Measurements from ENCODE around the gene RASA1. TPM values are rescaled to one million over a fixed set of nuclear protein-coding genes. Genes with fewer than 3 reads are reported as not detected.

RASA1 gene
- total RNA-seq, 2 donors from 2014 or later: 34.8 to 37.0 TPM

DNA sequence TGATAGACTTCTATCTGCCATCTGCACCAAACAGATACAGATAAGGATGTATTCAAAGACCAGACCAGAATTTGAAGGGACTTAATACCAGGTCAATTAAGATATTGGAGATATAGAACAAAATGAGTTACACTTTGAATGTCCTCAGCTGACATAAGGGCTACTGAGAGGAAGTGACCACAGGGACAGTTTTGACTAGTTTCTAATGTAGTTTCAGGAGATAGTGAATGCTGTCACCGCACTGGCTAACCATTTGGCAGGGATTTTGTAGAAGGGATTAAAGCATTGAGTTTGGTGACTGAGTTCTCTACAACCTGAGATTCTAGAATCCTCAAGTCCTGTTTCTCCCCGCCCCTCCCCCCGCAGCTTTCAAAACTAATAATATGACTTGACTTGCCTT, 122.4 kb downstream of the RASA1 start:
- no peak for ATAC-seq (ENCODE audit: insufficient number of reproducible peaks, low FRiP score, low read depth)
- H3K27me3 ChIP-seq (replicated peaks; ENCODE audit: insufficient read depth): no peaks in the 10 kb centered on the region
- H3K9me3 ChIP-seq: no peaks in the 10 kb centered on the region
- DNase-seq (ENCODE audit: low spot score): no peak
- no peak overlapping the region for H3K27ac ChIP-seq
- peaks cover 11% of the 10 kb centered on the region for H3K36me3 ChIP-seq
- TF ChIP-seq, protein P1, sequence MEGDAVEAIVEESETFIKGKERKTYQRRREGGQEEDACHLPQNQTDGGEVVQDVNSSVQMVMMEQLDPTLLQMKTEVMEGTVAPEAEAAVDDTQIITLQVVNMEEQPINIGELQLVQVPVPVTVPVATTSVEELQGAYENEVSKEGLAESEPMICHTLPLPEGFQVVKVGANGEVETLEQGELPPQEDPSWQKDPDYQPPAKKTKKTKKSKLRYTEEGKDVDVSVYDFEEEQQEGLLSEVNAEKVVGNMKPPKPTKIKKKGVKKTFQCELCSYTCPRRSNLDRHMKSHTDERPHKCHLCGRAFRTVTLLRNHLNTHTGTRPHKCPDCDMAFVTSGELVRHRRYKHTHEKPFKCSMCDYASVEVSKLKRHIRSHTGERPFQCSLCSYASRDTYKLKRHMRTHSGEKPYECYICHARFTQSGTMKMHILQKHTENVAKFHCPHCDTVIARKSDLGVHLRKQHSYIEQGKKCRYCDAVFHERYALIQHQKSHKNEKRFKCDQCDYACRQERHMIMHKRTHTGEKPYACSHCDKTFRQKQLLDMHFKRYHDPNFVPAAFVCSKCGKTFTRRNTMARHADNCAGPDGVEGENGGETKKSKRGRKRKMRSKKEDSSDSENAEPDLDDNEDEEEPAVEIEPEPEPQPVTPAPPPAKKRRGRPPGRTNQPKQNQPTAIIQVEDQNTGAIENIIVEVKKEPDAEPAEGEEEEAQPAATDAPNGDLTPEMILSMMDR (IDR thresholded peaks at IDR 0.05): no peak
- peaks cover 17 to 46% of the 10 kb centered on the region in 2 donors for H3K4me1 ChIP-seq (ENCODE audit: control insufficient read depth in 1 of 2, low read depth in 2 of 2)
- no peak overlapping the region for H3K4me3 ChIP-seq

DNA sequence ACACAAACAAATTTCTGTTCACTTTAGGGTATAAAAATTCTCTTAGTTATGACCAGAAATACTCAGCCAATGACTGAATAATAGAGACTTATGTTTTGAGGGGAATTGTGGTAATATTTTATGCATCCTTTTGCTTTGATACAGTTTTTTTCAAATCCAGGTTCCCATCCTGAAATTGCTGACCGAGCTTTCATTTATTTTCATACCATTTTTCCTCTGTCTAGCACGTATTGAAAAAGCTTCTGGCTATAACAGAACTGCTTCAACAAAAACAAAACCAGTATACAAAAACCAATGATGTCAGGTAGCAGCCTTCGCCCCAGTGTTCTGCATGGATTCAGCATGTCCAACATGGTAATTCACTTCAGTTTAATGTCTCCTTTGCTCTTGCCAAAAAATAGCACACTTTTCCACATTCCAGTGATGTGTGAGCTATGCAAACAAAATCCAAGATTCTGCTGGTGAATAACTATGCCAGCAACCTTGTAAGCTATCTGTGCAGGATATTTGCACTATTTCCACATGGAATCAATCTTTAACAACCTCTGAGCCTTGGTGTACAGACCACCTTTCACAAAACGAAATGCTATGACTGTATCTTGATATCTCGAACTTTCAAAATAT, 123.0 kb downstream of the RASA1 start:
- H3K36me3 ChIP-seq: peaks cover 11% of the 10 kb centered on the region
- TF ChIP-seq, protein P1 (IDR thresholded peaks at IDR 0.05): no peak

DNA sequence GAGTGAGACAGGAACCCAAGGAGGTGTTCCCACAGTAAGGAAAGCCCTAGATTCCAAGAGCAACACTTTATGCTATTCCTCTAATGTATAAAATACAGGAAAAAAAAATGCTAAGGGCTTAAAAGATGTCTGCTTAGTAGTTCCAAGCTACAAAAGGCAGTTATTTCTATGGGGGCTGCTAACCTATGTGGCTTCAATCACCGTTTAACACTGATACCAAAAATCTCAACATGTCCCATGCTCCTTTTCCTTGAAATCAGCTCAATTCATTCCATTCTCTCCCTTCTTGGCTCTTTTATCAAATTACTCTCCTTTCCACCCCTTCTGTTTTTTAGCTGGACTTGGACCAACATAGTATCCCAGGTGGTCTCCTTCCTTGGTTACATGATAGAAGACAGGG, 124.5 kb downstream of the RASA1 start:
- no peak overlapping the region for H3K4me3 ChIP-seq
- H3K36me3 ChIP-seq: peaks cover 11% of the 10 kb centered on the region
- ATAC-seq (ENCODE audit: insufficient number of reproducible peaks, low FRiP score, low read depth): no peak
- H3K27me3 ChIP-seq (replicated peaks; ENCODE audit: insufficient read depth): no peaks in the 10 kb centered on the region
- peak overlapping the region; percentile 51 to 52 for H3K27ac ChIP-seq
- H3K9me3 ChIP-seq: no peaks in the 10 kb centered on the region
- DNase-seq (ENCODE audit: low spot score): no peak
- TF ChIP-seq, protein P1 (IDR thresholded peaks at IDR 0.05): no peak
- peaks cover 17 to 46% of the 10 kb centered on the region in 2 donors for H3K4me1 ChIP-seq (ENCODE audit: control insufficient read depth in 1 of 2, low read depth in 2 of 2)

More for the DNA sequence above, 123.0 kb downstream of the RASA1 start:
- Histone ChIP-seq H3K9me3 (no peaks in the 10 kb centered on the region), H3K4me3 (no peak overlapping the region), H3K27ac (no peak overlapping the region), H3K27me3 (replicated peaks; ENCODE audit: insufficient read depth) (no peaks in the 10 kb centered on the region), H3K4me1 (ENCODE audit: control insufficient read depth in 1 of 2, low read depth in 2 of 2) (peaks cover 17 to 46% of the 10 kb centered on the region in 2 donors)
- DNase-seq (ENCODE audit: low spot score) (no peak), ATAC-seq (ENCODE audit: insufficient number of reproducible peaks, low FRiP score, low read depth) (no peak)

DNA sequence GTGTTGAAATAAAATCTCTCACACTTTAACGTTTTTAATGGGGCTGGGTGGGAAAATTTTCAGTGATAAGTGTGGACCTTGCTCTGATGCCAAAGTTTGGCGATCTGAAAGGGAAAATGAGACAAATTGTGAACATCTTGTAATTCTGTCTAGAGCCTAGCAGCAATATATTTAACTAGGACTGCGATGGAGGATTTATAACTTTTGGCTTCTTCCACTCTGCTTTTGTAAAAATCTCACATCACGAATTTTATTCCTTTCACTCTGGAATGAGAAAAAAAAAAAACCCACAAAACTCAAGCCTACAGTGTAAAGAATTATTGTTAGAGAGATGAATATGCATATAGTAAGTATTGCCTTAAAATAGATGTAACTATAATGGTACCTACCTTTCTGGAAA, 125.1 kb downstream of the RASA1 start:
- Histone ChIP-seq H3K27me3 (replicated peaks; ENCODE audit: insufficient read depth) (no peaks in the 10 kb centered on the region), H3K4me1 (ENCODE audit: control insufficient read depth in 1 of 2, low read depth in 2 of 2) (peaks cover 17 to 46% of the 10 kb centered on the region in 2 donors), H3K36me3 (peaks cover 12% of the 10 kb centered on the region), H3K4me3 (no peak overlapping the region), H3K9me3 (no peaks in the 10 kb centered on the region), H3K27ac (peak overlapping the region; percentile 51 to 52)
- DNase-seq (ENCODE audit: low spot score) (no peak), ATAC-seq (ENCODE audit: insufficient number of reproducible peaks, low FRiP score, low read depth) (no peak)
- TF ChIP-seq, protein P1 (IDR thresholded peaks at IDR 0.05): no peak

- Histone ChIP-seq H3K27me3 (replicated peaks; ENCODE audit: insufficient read depth) (no peaks in the 10 kb centered on the region), H3K27ac (peak overlapping the region; percentile 51 to 52), H3K36me3 (peaks cover 18% of the 10 kb centered on the region), H3K9me3 (no peaks in the 10 kb centered on the region), H3K4me3 (no peak overlapping the region), H3K4me1 (ENCODE audit: control insufficient read depth in 1 of 2, low read depth in 2 of 2) (peaks cover 17 to 41% of the 10 kb centered on the region in 2 donors)
- DNase-seq (ENCODE audit: low spot score): no peak
- ATAC-seq (ENCODE audit: insufficient number of reproducible peaks, low FRiP score, low read depth): peak; percentile 53
- TF ChIP-seq, protein P1 (IDR thresholded peaks at IDR 0.05): no peak
Measured at GRCh38 chr5:87393331-87393730, 125.6 kb downstream of the RASA1 start.
